ENCODE results near the gene ERN1.
"Not testable (repeated sequence)": the region's sequence is repeated elsewhere in the genome, so short reads cannot be mapped to it uniquely, and the experiment has no call there.

DNA sequence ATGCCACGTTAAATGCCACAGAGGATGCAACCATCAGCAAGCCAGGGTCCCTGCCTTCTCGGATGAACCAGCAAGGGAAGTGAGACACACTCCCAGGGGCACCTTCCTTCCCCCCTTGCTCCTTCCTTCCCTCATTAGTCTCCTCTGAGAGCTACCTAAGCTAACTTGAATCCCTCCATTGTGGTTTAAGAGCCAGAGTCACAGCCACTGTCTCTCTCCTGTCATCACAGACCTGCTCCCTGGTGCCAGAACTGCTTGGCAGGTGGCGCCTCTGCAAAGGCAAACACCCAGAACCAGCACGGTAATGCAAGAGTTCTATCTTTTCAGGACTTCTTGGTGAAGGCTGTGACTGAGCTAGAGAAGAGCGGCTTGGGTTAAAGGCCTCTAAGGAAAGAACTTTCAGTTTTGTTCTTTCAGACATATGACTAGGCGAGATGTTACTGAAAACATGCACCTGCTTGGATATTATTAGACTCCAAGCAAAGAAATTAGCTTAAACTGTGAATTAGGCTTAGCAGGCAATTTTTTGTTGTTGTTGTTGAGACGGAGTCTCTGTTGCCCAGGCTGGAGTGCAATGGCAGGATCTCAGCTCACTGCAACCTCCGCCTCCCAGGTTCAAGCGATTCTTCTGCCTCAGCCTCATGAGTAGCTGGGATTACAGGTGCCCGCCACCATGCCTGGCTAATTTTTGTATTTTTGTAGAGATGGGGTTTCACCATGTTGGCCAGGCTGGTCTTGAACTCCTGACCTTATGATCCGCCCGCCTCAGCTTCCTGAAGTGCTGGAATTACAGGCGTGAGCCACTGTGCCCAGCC is 8.8 kb downstream of the ERN1 start:
- TF ChIP-seq TAF1 (IDR thresholded peaks at IDR 0.05; ENCODE audit: borderline replicate concordance, low read depth, low read length); POLR2AphosphoS5 (IDR thresholded peaks at IDR 0.05; ENCODE audit: low read depth, low read length): not testable (repeated sequence)
- TF ChIP-seq POLR2A (IDR thresholded peaks at IDR 0.05; ENCODE audit: low read depth, low read length), result peak; percentile 41; the same call in 1 of the 2 replicates

Measured in GM12892 (cell line).